ENCODE results near the gene PAMR1.
A peak's percentile ranks its signal among the peaks of the same experiment; 100 is the strongest.

The PAMR1 gene

GRCh38 chr11:35554491-35555437 lies 29.3 kb upstream of the PAMR1 start:
- TF ChIP-seq, protein P1, sequence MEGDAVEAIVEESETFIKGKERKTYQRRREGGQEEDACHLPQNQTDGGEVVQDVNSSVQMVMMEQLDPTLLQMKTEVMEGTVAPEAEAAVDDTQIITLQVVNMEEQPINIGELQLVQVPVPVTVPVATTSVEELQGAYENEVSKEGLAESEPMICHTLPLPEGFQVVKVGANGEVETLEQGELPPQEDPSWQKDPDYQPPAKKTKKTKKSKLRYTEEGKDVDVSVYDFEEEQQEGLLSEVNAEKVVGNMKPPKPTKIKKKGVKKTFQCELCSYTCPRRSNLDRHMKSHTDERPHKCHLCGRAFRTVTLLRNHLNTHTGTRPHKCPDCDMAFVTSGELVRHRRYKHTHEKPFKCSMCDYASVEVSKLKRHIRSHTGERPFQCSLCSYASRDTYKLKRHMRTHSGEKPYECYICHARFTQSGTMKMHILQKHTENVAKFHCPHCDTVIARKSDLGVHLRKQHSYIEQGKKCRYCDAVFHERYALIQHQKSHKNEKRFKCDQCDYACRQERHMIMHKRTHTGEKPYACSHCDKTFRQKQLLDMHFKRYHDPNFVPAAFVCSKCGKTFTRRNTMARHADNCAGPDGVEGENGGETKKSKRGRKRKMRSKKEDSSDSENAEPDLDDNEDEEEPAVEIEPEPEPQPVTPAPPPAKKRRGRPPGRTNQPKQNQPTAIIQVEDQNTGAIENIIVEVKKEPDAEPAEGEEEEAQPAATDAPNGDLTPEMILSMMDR (IDR thresholded peaks at IDR 0.05; ENCODE audit: unreplicated experiment in 3 of 3), result peak in 2 of 3 experiments; percentile 8 to 21
- H3K36me3 Mint-ChIP-seq (ENCODE audit: low read depth), result no peaks in the 10 kb centered on the region
- peaks cover 44% of the 10 kb centered on the region for H3K4me1 Mint-ChIP-seq
- H3K27ac Mint-ChIP-seq, result peak overlapping the region in 1 of 3 experiments; percentile 41
- H3K27me3 Mint-ChIP-seq (ENCODE audit: low read depth), result peaks cover 5% of the 10 kb centered on the region
- H3K9me3 Mint-ChIP-seq, result no peaks in the 10 kb centered on the region
- H3K4me3 Mint-ChIP-seq, result no peak overlapping the region

- Mint-ChIP-seq H3K4me1 (peaks cover 53% of the 10 kb centered on the region), H3K4me3 (no peak overlapping the region), H3K27me3 (ENCODE audit: low read depth) (peaks cover 8% of the 10 kb centered on the region), H3K27ac (peak overlapping the region in 1 of 3 experiments; percentile 1), H3K36me3 (ENCODE audit: low read depth) (no peaks in the 10 kb centered on the region), H3K9me3 (no peaks in the 10 kb centered on the region)
- TF ChIP-seq, protein P1 (IDR thresholded peaks at IDR 0.05; ENCODE audit: unreplicated experiment in 3 of 3), result no peak
Observed at GRCh38 chr11:35553831-35554230, 28.4 kb upstream of the PAMR1 start.

DNA sequence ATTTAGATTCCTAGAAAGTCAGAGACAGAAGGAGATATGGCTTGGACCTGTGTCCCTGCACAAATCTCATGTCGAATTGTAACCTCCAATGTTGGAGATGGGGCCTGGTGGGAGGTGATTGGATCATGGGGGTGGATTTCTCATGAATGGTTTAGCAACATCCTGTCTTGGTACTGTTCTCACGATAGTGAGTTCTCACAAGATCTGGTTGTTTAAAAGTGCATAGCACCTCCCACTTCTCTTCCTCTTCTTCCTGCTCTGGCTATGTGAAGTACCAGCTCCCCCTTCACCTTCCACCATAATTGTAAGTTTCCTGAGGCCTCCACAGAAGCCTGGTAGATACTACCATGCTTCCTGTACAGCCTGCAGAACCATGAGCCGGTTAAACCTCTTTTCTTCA lies 27.6 kb upstream of the PAMR1 start:
- Mint-ChIP-seq H3K4me1 (peaks cover 61% of the 10 kb centered on the region), H3K36me3 (ENCODE audit: low read depth) (no peaks in the 10 kb centered on the region), H3K4me3 (no peak overlapping the region), H3K27me3 (ENCODE audit: low read depth) (peaks cover 8% of the 10 kb centered on the region), H3K27ac (no peak overlapping the region), H3K9me3 (no peaks in the 10 kb centered on the region)
- TF ChIP-seq, protein P1 (IDR thresholded peaks at IDR 0.05; ENCODE audit: unreplicated experiment in 3 of 3), result no peak

GRCh38 chr11:35552616-35553015 lies 27.2 kb upstream of the PAMR1 start:
- H3K9me3 Mint-ChIP-seq, result no peaks in the 10 kb centered on the region
- TF ChIP-seq, protein P1 (IDR thresholded peaks at IDR 0.05; ENCODE audit: unreplicated experiment in 3 of 3), result no peak

GRCh38 chr11:35550374-35551036 lies 25.1 kb upstream of the PAMR1 start:
- Mint-ChIP-seq H3K27ac (peak overlapping the region in 1 of 3 experiments; percentile 60), H3K27me3 (ENCODE audit: low read depth) (peaks cover 3% of the 10 kb centered on the region), H3K4me3 (no peak overlapping the region), H3K36me3 (ENCODE audit: low read depth) (no peaks in the 10 kb centered on the region), H3K4me1 (peaks cover 81% of the 10 kb centered on the region), H3K9me3 (no peaks in the 10 kb centered on the region)
- TF ChIP-seq, protein P1 (IDR thresholded peaks at IDR 0.05; ENCODE audit: unreplicated experiment in 3 of 3), result no peak

More at GRCh38 chr11:35552616-35553015, 27.2 kb upstream of the PAMR1 start:
- Mint-ChIP-seq H3K4me3 (no peak overlapping the region), H3K27ac (no peak overlapping the region), H3K4me1 (peaks cover 63% of the 10 kb centered on the region), H3K27me3 (ENCODE audit: low read depth) (peaks cover 8% of the 10 kb centered on the region), H3K36me3 (ENCODE audit: low read depth) (no peaks in the 10 kb centered on the region)
